SK-N-SH (cell line): ENCODE measurements around the gene GPR158.

Experiments
- FOSL2 ChIP-seq: IDR thresholded peaks from 2 replicates; pipeline ENCODE4 v1.4.0; 2012; ENCODE audit warnings: low read depth, mild to moderate bottlenecking, moderate library complexity, borderline replicate concordance
- JUND ChIP-seq: IDR thresholded peaks from 2 replicates; pipeline ENCODE4 v1.4.0; 2012
- POLR2AphosphoS5 ChIP-seq: IDR thresholded peaks from 2 replicates; pipeline ENCODE4 v1.6.1; 2012; ENCODE audit warnings: low read depth, low read length
- TEAD4 ChIP-seq: IDR thresholded peaks from 2 replicates; pipeline ENCODE4 v1.4.0; 2012; ENCODE audit warnings: mild to moderate bottlenecking, borderline replicate concordance; ENCODE audit not compliant: insufficient read depth
- YY1 ChIP-seq: IDR thresholded peaks from 2 replicates; pipeline ENCODE4 v1.4.0; 2012; ENCODE audit warnings: low read depth, mild to moderate bottlenecking
- TF ChIP-seq, protein P1 (sequence below): fragments of 200-600 bp; sonication (generic); IDR thresholded peaks from 2 replicates; pipeline ENCODE4 v1.6.1; 2017; ENCODE audit warnings: antibody characterized with exemption, mild to moderate bottlenecking, moderate library complexity
- TF ChIP-seq, protein P2 (sequence below): IDR thresholded peaks from 2 replicates; pipeline ENCODE4 v1.4.0; 2012; ENCODE audit warnings: low read depth
- TF ChIP-seq, protein P3 (sequence below): IDR thresholded peaks from 2 replicates; pipeline ENCODE4 v1.6.1; 2012; ENCODE audit warnings: mild to moderate bottlenecking, low read depth, low read length, moderate library complexity

DNA sequence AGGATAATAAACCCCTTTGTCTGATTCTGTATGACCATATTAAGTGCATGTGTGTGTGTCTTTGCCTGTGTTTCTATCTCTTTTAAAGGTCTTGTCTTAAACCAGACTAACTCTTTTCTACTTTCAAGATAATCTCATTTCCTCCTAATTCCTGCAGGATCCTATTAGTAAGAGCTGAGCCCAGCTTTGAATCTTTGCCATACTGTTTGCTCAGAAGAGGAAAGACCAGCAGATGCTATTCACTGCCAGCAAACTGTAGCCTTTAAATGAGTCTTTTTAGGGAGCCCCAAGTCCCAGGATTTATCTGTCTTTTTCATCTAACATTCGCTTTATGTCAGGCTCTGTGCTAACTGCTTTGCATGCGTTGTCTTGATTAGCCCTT, 2.9 kb downstream of the GPR158 start:
- TF ChIP-seq, protein P1, sequence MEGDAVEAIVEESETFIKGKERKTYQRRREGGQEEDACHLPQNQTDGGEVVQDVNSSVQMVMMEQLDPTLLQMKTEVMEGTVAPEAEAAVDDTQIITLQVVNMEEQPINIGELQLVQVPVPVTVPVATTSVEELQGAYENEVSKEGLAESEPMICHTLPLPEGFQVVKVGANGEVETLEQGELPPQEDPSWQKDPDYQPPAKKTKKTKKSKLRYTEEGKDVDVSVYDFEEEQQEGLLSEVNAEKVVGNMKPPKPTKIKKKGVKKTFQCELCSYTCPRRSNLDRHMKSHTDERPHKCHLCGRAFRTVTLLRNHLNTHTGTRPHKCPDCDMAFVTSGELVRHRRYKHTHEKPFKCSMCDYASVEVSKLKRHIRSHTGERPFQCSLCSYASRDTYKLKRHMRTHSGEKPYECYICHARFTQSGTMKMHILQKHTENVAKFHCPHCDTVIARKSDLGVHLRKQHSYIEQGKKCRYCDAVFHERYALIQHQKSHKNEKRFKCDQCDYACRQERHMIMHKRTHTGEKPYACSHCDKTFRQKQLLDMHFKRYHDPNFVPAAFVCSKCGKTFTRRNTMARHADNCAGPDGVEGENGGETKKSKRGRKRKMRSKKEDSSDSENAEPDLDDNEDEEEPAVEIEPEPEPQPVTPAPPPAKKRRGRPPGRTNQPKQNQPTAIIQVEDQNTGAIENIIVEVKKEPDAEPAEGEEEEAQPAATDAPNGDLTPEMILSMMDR: no peak
- TF ChIP-seq JUND (no peak), FOSL2 (no peak), POLR2AphosphoS5 (no peak), YY1 (no peak), TEAD4 (no peak)
- TF ChIP-seq, protein P2, sequence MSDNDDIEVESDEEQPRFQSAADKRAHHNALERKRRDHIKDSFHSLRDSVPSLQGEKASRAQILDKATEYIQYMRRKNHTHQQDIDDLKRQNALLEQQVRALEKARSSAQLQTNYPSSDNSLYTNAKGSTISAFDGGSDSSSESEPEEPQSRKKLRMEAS: no peak
- TF ChIP-seq, protein P3, sequence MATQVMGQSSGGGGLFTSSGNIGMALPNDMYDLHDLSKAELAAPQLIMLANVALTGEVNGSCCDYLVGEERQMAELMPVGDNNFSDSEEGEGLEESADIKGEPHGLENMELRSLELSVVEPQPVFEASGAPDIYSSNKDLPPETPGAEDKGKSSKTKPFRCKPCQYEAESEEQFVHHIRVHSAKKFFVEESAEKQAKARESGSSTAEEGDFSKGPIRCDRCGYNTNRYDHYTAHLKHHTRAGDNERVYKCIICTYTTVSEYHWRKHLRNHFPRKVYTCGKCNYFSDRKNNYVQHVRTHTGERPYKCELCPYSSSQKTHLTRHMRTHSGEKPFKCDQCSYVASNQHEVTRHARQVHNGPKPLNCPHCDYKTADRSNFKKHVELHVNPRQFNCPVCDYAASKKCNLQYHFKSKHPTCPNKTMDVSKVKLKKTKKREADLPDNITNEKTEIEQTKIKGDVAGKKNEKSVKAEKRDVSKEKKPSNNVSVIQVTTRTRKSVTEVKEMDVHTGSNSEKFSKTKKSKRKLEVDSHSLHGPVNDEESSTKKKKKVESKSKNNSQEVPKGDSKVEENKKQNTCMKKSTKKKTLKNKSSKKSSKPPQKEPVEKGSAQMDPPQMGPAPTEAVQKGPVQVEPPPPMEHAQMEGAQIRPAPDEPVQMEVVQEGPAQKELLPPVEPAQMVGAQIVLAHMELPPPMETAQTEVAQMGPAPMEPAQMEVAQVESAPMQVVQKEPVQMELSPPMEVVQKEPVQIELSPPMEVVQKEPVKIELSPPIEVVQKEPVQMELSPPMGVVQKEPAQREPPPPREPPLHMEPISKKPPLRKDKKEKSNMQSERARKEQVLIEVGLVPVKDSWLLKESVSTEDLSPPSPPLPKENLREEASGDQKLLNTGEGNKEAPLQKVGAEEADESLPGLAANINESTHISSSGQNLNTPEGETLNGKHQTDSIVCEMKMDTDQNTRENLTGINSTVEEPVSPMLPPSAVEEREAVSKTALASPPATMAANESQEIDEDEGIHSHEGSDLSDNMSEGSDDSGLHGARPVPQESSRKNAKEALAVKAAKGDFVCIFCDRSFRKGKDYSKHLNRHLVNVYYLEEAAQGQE: no peak
